Measurements from ENCODE around the gene NQO2.
"Not testable (repeated sequence)": the region's sequence is repeated elsewhere in the genome, so short reads cannot be mapped to it uniquely, and the experiment has no call there.

The NQO2 gene

GRCh38 chr6:3058957-3059356, 59.3 kb downstream of the NQO2 start:
- DNase-seq (no peak), ATAC-seq (ENCODE audit: insufficient read depth, low read depth) (no peak)
- no peaks in the 10 kb centered on the region for H3K27me3 ChIP-seq (ENCODE audit: insufficient read depth, low read length, poor library complexity)
- H2AFZ ChIP-seq (ENCODE audit: low read depth, low read length): peak overlapping the region; percentile 5; the same call in 1 of the 2 replicates
- H3K27ac ChIP-seq (ENCODE audit: low read length): no peak overlapping the region
- no peaks in the 10 kb centered on the region for H3K79me2 ChIP-seq (ENCODE audit: insufficient read depth, low read length)
- H3K9me3 ChIP-seq (ENCODE audit: insufficient read depth, low read length, severe bottlenecking): no peaks in the 10 kb centered on the region
- H3K36me3 ChIP-seq (ENCODE audit: insufficient read depth, low read length): no peaks in the 10 kb centered on the region
- H3K4me3 ChIP-seq (ENCODE audit: low read depth in 1 of 2, low read length in 2 of 2): no peak overlapping the region
- peaks cover 8% of the 10 kb centered on the region for H3K4me1 ChIP-seq (ENCODE audit: insufficient read depth, low read length)
- no peak for TF ChIP-seq EZH2 (IDR thresholded peaks at IDR 0.05; ENCODE audit: borderline replicate concordance, low read depth, low read length, severe bottlenecking)
- TF ChIP-seq, protein P1, sequence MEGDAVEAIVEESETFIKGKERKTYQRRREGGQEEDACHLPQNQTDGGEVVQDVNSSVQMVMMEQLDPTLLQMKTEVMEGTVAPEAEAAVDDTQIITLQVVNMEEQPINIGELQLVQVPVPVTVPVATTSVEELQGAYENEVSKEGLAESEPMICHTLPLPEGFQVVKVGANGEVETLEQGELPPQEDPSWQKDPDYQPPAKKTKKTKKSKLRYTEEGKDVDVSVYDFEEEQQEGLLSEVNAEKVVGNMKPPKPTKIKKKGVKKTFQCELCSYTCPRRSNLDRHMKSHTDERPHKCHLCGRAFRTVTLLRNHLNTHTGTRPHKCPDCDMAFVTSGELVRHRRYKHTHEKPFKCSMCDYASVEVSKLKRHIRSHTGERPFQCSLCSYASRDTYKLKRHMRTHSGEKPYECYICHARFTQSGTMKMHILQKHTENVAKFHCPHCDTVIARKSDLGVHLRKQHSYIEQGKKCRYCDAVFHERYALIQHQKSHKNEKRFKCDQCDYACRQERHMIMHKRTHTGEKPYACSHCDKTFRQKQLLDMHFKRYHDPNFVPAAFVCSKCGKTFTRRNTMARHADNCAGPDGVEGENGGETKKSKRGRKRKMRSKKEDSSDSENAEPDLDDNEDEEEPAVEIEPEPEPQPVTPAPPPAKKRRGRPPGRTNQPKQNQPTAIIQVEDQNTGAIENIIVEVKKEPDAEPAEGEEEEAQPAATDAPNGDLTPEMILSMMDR (IDR thresholded peaks at IDR 0.05; ENCODE audit: borderline replicate concordance, extremely low read depth, low read length, poor library complexity, severe bottlenecking): no peak
- H4K20me1 ChIP-seq (ENCODE audit: insufficient read depth, low read length): no peaks in the 10 kb centered on the region
- no peak overlapping the region for H3K9ac ChIP-seq (ENCODE audit: low read depth, low read length)
- no peak overlapping the region for H3K4me2 ChIP-seq (ENCODE audit: insufficient read depth, low read length)

GRCh38 chr6:3060092-3060491, 60.4 kb downstream of the NQO2 start:
- ATAC-seq (ENCODE audit: insufficient read depth, low read depth); H3K9me3 ChIP-seq (ENCODE audit: insufficient read depth, low read length, severe bottlenecking); H4K20me1 ChIP-seq (ENCODE audit: insufficient read depth, low read length); H3K9ac ChIP-seq (ENCODE audit: low read depth, low read length); H3K27ac ChIP-seq (ENCODE audit: low read length); H3K4me2 ChIP-seq (ENCODE audit: insufficient read depth, low read length); H3K27me3 ChIP-seq (ENCODE audit: insufficient read depth, low read length, poor library complexity); DNase-seq; H3K79me2 ChIP-seq (ENCODE audit: insufficient read depth, low read length); H3K4me3 ChIP-seq (ENCODE audit: low read depth in 1 of 2, low read length in 2 of 2); H2AFZ ChIP-seq (ENCODE audit: low read depth, low read length); H3K36me3 ChIP-seq (ENCODE audit: insufficient read depth, low read length): not testable (repeated sequence)
- peaks cover 16% of the 10 kb centered on the region for H3K4me1 ChIP-seq (ENCODE audit: insufficient read depth, low read length)

DNA sequence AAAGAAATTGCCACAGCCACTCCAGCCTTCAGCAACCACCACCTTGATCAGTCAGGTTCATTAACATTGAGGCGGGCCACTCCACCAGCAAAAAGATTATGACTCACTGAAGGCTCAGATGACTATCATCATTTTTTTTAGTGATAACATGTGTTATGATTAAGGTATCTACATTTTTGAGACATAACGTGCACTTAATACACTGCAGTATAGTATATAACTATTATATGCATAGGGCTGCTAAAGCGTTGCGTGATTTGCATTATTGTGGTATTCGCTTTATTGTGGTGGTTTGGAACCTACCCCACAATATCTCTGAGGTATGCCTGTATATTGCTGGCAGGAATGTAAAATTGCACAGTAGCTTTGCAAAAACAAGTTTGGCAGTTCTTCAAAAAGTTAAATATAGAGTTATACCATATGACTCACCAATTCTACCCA, 61.8 kb downstream of the NQO2 start:
- DNase-seq (no peak), ATAC-seq (ENCODE audit: insufficient read depth, low read depth) (no peak)
- H3K4me3 ChIP-seq (ENCODE audit: low read depth in 1 of 2, low read length in 2 of 2): no peak overlapping the region
- peaks cover 11% of the 10 kb centered on the region for H3K4me1 ChIP-seq (ENCODE audit: insufficient read depth, low read length)
- H2AFZ ChIP-seq (ENCODE audit: low read depth, low read length): no peak overlapping the region
- TF ChIP-seq, protein P1 (IDR thresholded peaks at IDR 0.05; ENCODE audit: borderline replicate concordance, extremely low read depth, low read length, poor library complexity, severe bottlenecking): no peak
- no peak for TF ChIP-seq EZH2 (IDR thresholded peaks at IDR 0.05; ENCODE audit: borderline replicate concordance, low read depth, low read length, severe bottlenecking)
- H3K27ac ChIP-seq (ENCODE audit: low read length): no peak overlapping the region
- H3K27me3 ChIP-seq (ENCODE audit: insufficient read depth, low read length, poor library complexity): no peaks in the 10 kb centered on the region
- no peak overlapping the region for H3K4me2 ChIP-seq (ENCODE audit: insufficient read depth, low read length)
- no peaks in the 10 kb centered on the region for H3K79me2 ChIP-seq (ENCODE audit: insufficient read depth, low read length)
- H4K20me1 ChIP-seq (ENCODE audit: insufficient read depth, low read length): no peaks in the 10 kb centered on the region
- H3K9me3 ChIP-seq (ENCODE audit: insufficient read depth, low read length, severe bottlenecking): no peaks in the 10 kb centered on the region
- H3K36me3 ChIP-seq (ENCODE audit: insufficient read depth, low read length): no peaks in the 10 kb centered on the region
- no peak overlapping the region for H3K9ac ChIP-seq (ENCODE audit: low read depth, low read length)

DNA sequence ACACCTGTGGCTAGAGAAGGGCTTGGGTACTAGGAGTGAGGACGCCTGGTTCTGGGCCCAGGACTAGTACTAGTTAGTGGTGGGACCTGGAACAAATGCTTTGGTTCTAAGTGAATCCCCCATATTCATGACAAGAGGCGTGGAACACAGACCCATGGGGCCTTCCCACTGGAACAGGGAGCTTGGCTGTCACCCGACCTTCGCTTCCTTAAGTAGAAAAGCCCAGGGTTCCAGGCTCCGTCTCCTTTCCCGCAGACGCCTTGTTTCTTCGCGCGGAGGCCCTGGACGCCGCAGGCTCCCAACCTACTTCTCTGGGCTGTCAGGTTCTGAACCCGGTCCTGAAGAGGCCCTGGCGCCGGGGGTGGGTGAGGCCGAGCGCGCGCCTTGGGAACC, 63.6 kb downstream of the NQO2 start:
- ATAC-seq (ENCODE audit: insufficient read depth, low read depth); H3K9me3 ChIP-seq (ENCODE audit: insufficient read depth, low read length, severe bottlenecking); DNase-seq; H3K36me3 ChIP-seq (ENCODE audit: insufficient read depth, low read length); H3K27ac ChIP-seq (ENCODE audit: low read length); H4K20me1 ChIP-seq (ENCODE audit: insufficient read depth, low read length); H3K79me2 ChIP-seq (ENCODE audit: insufficient read depth, low read length); H3K27me3 ChIP-seq (ENCODE audit: insufficient read depth, low read length, poor library complexity): not testable (repeated sequence)
- Histone ChIP-seq H2AFZ (ENCODE audit: low read depth, low read length) (peak overlapping the region; percentile 81), H3K4me2 (ENCODE audit: insufficient read depth, low read length) (peak overlapping the region; percentile 89), H3K4me1 (ENCODE audit: insufficient read depth, low read length) (peaks cover 21% of the 10 kb centered on the region), H3K9ac (ENCODE audit: low read depth, low read length) (peak overlapping the region; percentile 63), H3K4me3 (ENCODE audit: low read depth in 1 of 2, low read length in 2 of 2) (peak overlapping the region; percentile 24 to 82; a peak in 3 of 4 replicates)

All from DND-41 (cell line).